IPS-20b (cell line): ENCODE measurements around the gene CDS2.

ENCODE experiments used
- H3K27ac ChIP-seq: one replicate; pipeline ENCODE4 v1.5.1; 2013; ENCODE audit warnings: low read length
- H3K27me3 ChIP-seq: 2 replicates; pipeline ENCODE4 v1.6.1; 2013; ENCODE audit warnings: mild to moderate bottlenecking, low read length, inconsistent platforms; ENCODE audit not compliant: insufficient read depth
- H3K36me3 ChIP-seq: 2 replicates; pipeline ENCODE4 v1.6.1; 2013; ENCODE audit warnings: low read depth, mild to moderate bottlenecking, inconsistent platforms, low read length, moderate library complexity; ENCODE audit not compliant: insufficient read depth
- H3K4me1 ChIP-seq: 2 replicates; pipeline ENCODE4 v1.6.1; 2013; ENCODE audit warnings: mild to moderate bottlenecking, control low read depth, inconsistent platforms, low read length, moderate library complexity; ENCODE audit not compliant: insufficient read depth
- H3K4me3 ChIP-seq: 2 replicates; pipeline ENCODE4 v1.5.1; 2013; ENCODE audit warnings: mild to moderate bottlenecking, low read length, inconsistent platforms
- H3K9ac ChIP-seq: 2 replicates; pipeline ENCODE4 v1.6.1; 2013; ENCODE audit warnings: low read depth, mild to moderate bottlenecking, inconsistent platforms, low read length, moderate library complexity
- H3K9me3 ChIP-seq: 2 replicates; pipeline ENCODE4 v1.6.1; 2013; ENCODE audit warnings: mild to moderate bottlenecking, low read depth, low read length, inconsistent platforms; ENCODE audit not compliant: insufficient read depth

Gene CDS2

GRCh38 chr20:5187122-5187521, 60.3 kb downstream of the CDS2 start:
- no peak overlapping the region for H3K4me3 ChIP-seq
- H3K27ac ChIP-seq, result no peak overlapping the region
- H3K9me3 ChIP-seq, result no peaks in the 10 kb centered on the region
- H3K9ac ChIP-seq, result no peak overlapping the region
- H3K36me3 ChIP-seq, result peaks cover 64% of the 10 kb centered on the region
- no peaks in the 10 kb centered on the region for H3K27me3 ChIP-seq
- H3K4me1 ChIP-seq, result no peaks in the 10 kb centered on the region; the same call in 1 of the 2 replicates

GRCh38 chr20:5188736-5189135, 61.9 kb downstream of the CDS2 start:
- no peak overlapping the region for H3K4me3 ChIP-seq
- no peaks in the 10 kb centered on the region; the same call in 1 of the 2 replicates for H3K4me1 ChIP-seq
- H3K27ac ChIP-seq, result no peak overlapping the region
- peaks cover 57% of the 10 kb centered on the region for H3K36me3 ChIP-seq
- no peak overlapping the region for H3K9ac ChIP-seq
- H3K27me3 ChIP-seq, result no peaks in the 10 kb centered on the region
- no peaks in the 10 kb centered on the region for H3K9me3 ChIP-seq

GRCh38 chr20:5189917-5190316, 63.1 kb downstream of the CDS2 start:
- H3K27me3 ChIP-seq, result no peaks in the 10 kb centered on the region
- peaks cover 57% of the 10 kb centered on the region for H3K36me3 ChIP-seq
- H3K4me3 ChIP-seq, result no peak overlapping the region
- H3K27ac ChIP-seq, result no peak overlapping the region
- no peaks in the 10 kb centered on the region; the same call in 1 of the 2 replicates for H3K4me1 ChIP-seq
- H3K9me3 ChIP-seq, result no peaks in the 10 kb centered on the region
- H3K9ac ChIP-seq, result no peak overlapping the region

- Histone ChIP-seq H3K9me3 (no peaks in the 10 kb centered on the region), H3K27ac (no peak overlapping the region), H3K36me3 (peaks cover 62% of the 10 kb centered on the region), H3K4me1 (peaks cover 2% of the 10 kb centered on the region; the same call in 1 of the 2 replicates), H3K27me3 (no peaks in the 10 kb centered on the region), H3K4me3 (no peak overlapping the region), H3K9ac (no peak overlapping the region)
Observed at GRCh38 chr20:5190444-5190843, 63.6 kb downstream of the CDS2 start.

- no peak overlapping the region for H3K9ac ChIP-seq
Observed at GRCh38 chr20:5191829-5192569, 65.2 kb downstream of the CDS2 start.

GRCh38 chr20:5192570-5193431, 66.0 kb downstream of the CDS2 start:
- no peaks in the 10 kb centered on the region for H3K9me3 ChIP-seq
- no peak overlapping the region for H3K27ac ChIP-seq
- peaks cover 8% of the 10 kb centered on the region; the same call in 1 of the 2 replicates for H3K4me1 ChIP-seq
- no peaks in the 10 kb centered on the region for H3K27me3 ChIP-seq
- no peak overlapping the region for H3K4me3 ChIP-seq
- H3K9ac ChIP-seq, result no peak overlapping the region
- peaks cover 46% of the 10 kb centered on the region for H3K36me3 ChIP-seq

More at GRCh38 chr20:5191829-5192569, 65.2 kb downstream of the CDS2 start:
- Histone ChIP-seq H3K27ac (no peak overlapping the region), H3K36me3 (peaks cover 49% of the 10 kb centered on the region), H3K4me3 (no peak overlapping the region), H3K27me3 (no peaks in the 10 kb centered on the region), H3K4me1 (peaks cover 8% of the 10 kb centered on the region; the same call in 1 of the 2 replicates), H3K9me3 (no peaks in the 10 kb centered on the region)

GRCh38 chr20:5195655-5196054, 68.8 kb downstream of the CDS2 start:
- H3K9ac ChIP-seq, result no peak overlapping the region
- H3K27ac ChIP-seq, result no peak overlapping the region
- H3K9me3 ChIP-seq, result no peaks in the 10 kb centered on the region
- no peak overlapping the region for H3K4me3 ChIP-seq
- H3K36me3 ChIP-seq, result peaks cover 27% of the 10 kb centered on the region
- H3K27me3 ChIP-seq, result no peaks in the 10 kb centered on the region
- peaks cover 8% of the 10 kb centered on the region; the same call in 1 of the 2 replicates for H3K4me1 ChIP-seq

GRCh38 chr20:5196149-5196548, 69.3 kb downstream of the CDS2 start:
- H3K27ac ChIP-seq, result no peak overlapping the region
- H3K4me1 ChIP-seq, result peaks cover 8% of the 10 kb centered on the region; the same call in 1 of the 2 replicates
- H3K4me3 ChIP-seq, result no peak overlapping the region
- no peaks in the 10 kb centered on the region for H3K9me3 ChIP-seq
- no peak overlapping the region for H3K9ac ChIP-seq
- peaks cover 22% of the 10 kb centered on the region for H3K36me3 ChIP-seq
- no peaks in the 10 kb centered on the region for H3K27me3 ChIP-seq

GRCh38 chr20:5197270-5197827, 70.5 kb downstream of the CDS2 start:
- H3K27me3 ChIP-seq, result no peaks in the 10 kb centered on the region
- H3K27ac ChIP-seq, result no peak overlapping the region
- H3K9me3 ChIP-seq, result no peaks in the 10 kb centered on the region
- H3K4me3 ChIP-seq, result no peak overlapping the region
- peaks cover 8% of the 10 kb centered on the region; the same call in 1 of the 2 replicates for H3K4me1 ChIP-seq
- H3K36me3 ChIP-seq, result peaks cover 22% of the 10 kb centered on the region
- no peak overlapping the region for H3K9ac ChIP-seq

GRCh38 chr20:5197847-5198650, 71.2 kb downstream of the CDS2 start:
- Histone ChIP-seq H3K9ac (no peak overlapping the region), H3K36me3 (peaks cover 16% of the 10 kb centered on the region), H3K4me3 (no peak overlapping the region), H3K9me3 (no peaks in the 10 kb centered on the region), H3K27me3 (no peaks in the 10 kb centered on the region), H3K27ac (no peak overlapping the region), H3K4me1 (peaks cover 8% of the 10 kb centered on the region; the same call in 1 of the 2 replicates)

- Histone ChIP-seq H3K27me3 (no peaks in the 10 kb centered on the region), H3K9ac (no peak overlapping the region), H3K36me3 (peaks cover 13% of the 10 kb centered on the region), H3K4me3 (no peak overlapping the region), H3K4me1 (peaks cover 8% of the 10 kb centered on the region; the same call in 1 of the 2 replicates), H3K27ac (no peak overlapping the region), H3K9me3 (no peaks in the 10 kb centered on the region)
Observed at GRCh38 chr20:5198651-5198924, 71.8 kb downstream of the CDS2 start.
